Esophagus (tissue), 2 donors: ENCODE data around the gene ZNF101. TPM values are rescaled to one million over a fixed set of nuclear protein-coding genes. Genes with fewer than 3 reads are reported as not detected.

Experiments
- H3K27ac ChIP-seq, 2 donors: one replicate each; pipeline ENCODE4 v1.5.1; 2013; ENCODE audit warnings: low read depth in 2 of 2, mild to moderate bottlenecking in 2 of 2, inconsistent platforms in 1 of 2, low read length in 1 of 2, moderate library complexity in 1 of 2
- H3K27me3 ChIP-seq, 2 donors: one replicate each; pipeline ENCODE4 v1.6.1; 2013; ENCODE audit warnings: low read length in 2 of 2, control low read depth in 1 of 2, mild to moderate bottlenecking in 1 of 2; ENCODE audit not compliant: insufficient read depth in 2 of 2, control insufficient read depth in 1 of 2
- H3K36me3 ChIP-seq, 2 donors: one replicate each; pipeline ENCODE4 v1.6.1; 2013; ENCODE audit warnings: low read length in 1 of 2; ENCODE audit not compliant: control insufficient read depth in 2 of 2, insufficient read depth in 2 of 2
- H3K4me1 ChIP-seq, 2 donors: one replicate each; pipeline ENCODE4 v1.6.1; 2013; ENCODE audit warnings: low read length in 1 of 2; ENCODE audit not compliant: control insufficient read depth in 2 of 2, insufficient read depth in 2 of 2
- H3K4me3 ChIP-seq, 2 donors: one replicate each; pipeline ENCODE4 v1.5.1; 2013; ENCODE audit warnings: low read length in 2 of 2, mild to moderate bottlenecking in 2 of 2, low read depth in 1 of 2, moderate library complexity in 1 of 2
- H3K9me3 ChIP-seq, 2 donors: one replicate each; pipeline ENCODE4 v1.6.1; 2013; ENCODE audit warnings: mild to moderate bottlenecking in 2 of 2, low read depth in 1 of 2, low read length in 1 of 2, moderate library complexity in 1 of 2; ENCODE audit not compliant: control insufficient read depth in 2 of 2, insufficient read depth in 1 of 2
- WGBS, 2 donors: extraction: QIAGEN DNeasy Blood & Tissue Kit; methylation state at CpG; one replicate each; pipeline ENCODE4 v1.1.7; 2013; 5-methylcytosine and 5-hydroxymethylcytosine counted together
- polyA plus RNA-seq, 2 donors: library from polyadenylated mRNA; stranded (reverse); fragments of 200-250 nt; gene quantifications; one replicate each; pipeline ENCODE4 v1.2.3, GENCODE V29; 2013
- donor health status: healthy with polysubstance abuse.
- donor health status: Bipolar disorder and iron deficiency.

ZNF101 gene
- polyA plus RNA-seq, 2 donors = 10.4 to 12.2 TPM

- no peak overlapping the region for H3K27ac ChIP-seq
- no peaks in the 10 kb centered on the region for H3K27me3 ChIP-seq
- peaks cover 0 to 2% of the 10 kb centered on the region in 2 donors for H3K4me1 ChIP-seq
- WGBS, 2 donors = 82 to 83% methylated on average over 53 of the region's 53 CpGs
- no peaks in the 10 kb centered on the region for H3K9me3 ChIP-seq
- no peak overlapping the region for H3K4me3 ChIP-seq
- peaks cover 0 to 25% of the 10 kb centered on the region in 2 donors for H3K36me3 ChIP-seq
These were observed 31.0 kb upstream of the ZNF101 start for GRCh38 chr19:19637523-19638251.

- Histone ChIP-seq H3K4me1 (peaks cover 0 to 5% of the 10 kb centered on the region in 2 donors), H3K9me3 (no peaks in the 10 kb centered on the region), H3K27ac (peak overlapping the region in 1 of 2 donors; percentile 87), H3K27me3 (no peaks in the 10 kb centered on the region), H3K36me3 (peaks cover 7 to 32% of the 10 kb centered on the region in 2 donors), H3K4me3 (peak overlapping the region; percentile 70 to 75)
- WGBS, 2 donors = 10 to 22% methylated on average over 16 of the region's 16 CpGs
These were observed 26.0 kb upstream of the ZNF101 start for GRCh38 chr19:19642506-19643157.

GRCh38 chr19:19643158-19644053, 25.2 kb upstream of the ZNF101 start, which contains the start of gene GMIP:
GMIP (minus strand) TSS chr19:19643657; CDS start chr19:19643529, 128 bp downstream.
- H3K4me1 ChIP-seq = peaks cover 0 to 5% of the 10 kb centered on the region in 2 donors
- peaks cover 7 to 26% of the 10 kb centered on the region in 2 donors for H3K36me3 ChIP-seq
- H3K4me3 ChIP-seq = peak within 1 kb of the TSS; percentile 70 to 75
- H3K9me3 ChIP-seq = no peaks in the 10 kb centered on the region
- H3K27me3 ChIP-seq = no peaks in the 10 kb centered on the region
- WGBS, 2 donors = 1% methylated on average over 45 to 50 of the region's 50 CpGs
- H3K27ac ChIP-seq = peak within 1 kb of the TSS; percentile 85 to 87

- Histone ChIP-seq H3K4me3 (peak overlapping the region; percentile 70 to 75), H3K36me3 (peaks cover 7 to 26% of the 10 kb centered on the region in 2 donors), H3K9me3 (no peaks in the 10 kb centered on the region), H3K27me3 (no peaks in the 10 kb centered on the region), H3K4me1 (peaks cover 0 to 5% of the 10 kb centered on the region in 2 donors), H3K27ac (peak overlapping the region in 1 of 2 donors; percentile 85)
- 21 to 24% methylated on average over 5 of the region's 5 CpGs for WGBS, 2 donors
These were observed 24.6 kb upstream of the ZNF101 start for GRCh38 chr19:19644054-19644388.

GRCh38 chr19:19645233-19645870, 23.3 kb upstream of the ZNF101 start:
- Histone ChIP-seq H3K4me1 (peaks cover 0 to 5% of the 10 kb centered on the region in 2 donors), H3K27ac (no peak overlapping the region), H3K27me3 (no peaks in the 10 kb centered on the region), H3K36me3 (peaks cover 10 to 39% of the 10 kb centered on the region in 2 donors), H3K4me3 (no peak overlapping the region), H3K9me3 (no peaks in the 10 kb centered on the region)
- 92% methylated on average over 17 of the region's 17 CpGs for whole genome bisulfite sequencing, 2 donors

- H3K9me3 ChIP-seq = no peaks in the 10 kb centered on the region
- H3K27me3 ChIP-seq = no peaks in the 10 kb centered on the region
- 89 to 93% methylated on average over 29 of the region's 29 CpGs for WGBS, 2 donors
- peaks cover 0 to 3% of the 10 kb centered on the region in 2 donors for H3K4me1 ChIP-seq
- no peak overlapping the region for H3K4me3 ChIP-seq
- no peak overlapping the region for H3K27ac ChIP-seq
- H3K36me3 ChIP-seq = peaks cover 21 to 56% of the 10 kb centered on the region in 2 donors
These were observed 21.4 kb upstream of the ZNF101 start for GRCh38 chr19:19647037-19647835.

- WGBS, 2 donors = 89 to 91% methylated on average over 6 of the region's 6 CpGs
These were observed 19.5 kb upstream of the ZNF101 start for GRCh38 chr19:19649155-19649554.

GRCh38 chr19:19649580-19649995, 19.1 kb upstream of the ZNF101 start:
- no peak overlapping the region for H3K27ac ChIP-seq
- H3K4me3 ChIP-seq = no peak overlapping the region
- H3K4me1 ChIP-seq = no peaks in the 10 kb centered on the region
- H3K27me3 ChIP-seq = no peaks in the 10 kb centered on the region
- H3K9me3 ChIP-seq = no peaks in the 10 kb centered on the region
- peaks cover 33 to 78% of the 10 kb centered on the region in 2 donors for H3K36me3 ChIP-seq
- WGBS, 2 donors = 94 to 96% methylated on average over 19 to 22 of the region's 22 CpGs

More at GRCh38 chr19:19649155-19649554, 19.5 kb upstream of the ZNF101 start:
- no peaks in the 10 kb centered on the region for H3K27me3 ChIP-seq
- no peak overlapping the region for H3K27ac ChIP-seq
- H3K36me3 ChIP-seq = peaks cover 33 to 74% of the 10 kb centered on the region in 2 donors
- no peak overlapping the region for H3K4me3 ChIP-seq
- no peaks in the 10 kb centered on the region for H3K4me1 ChIP-seq
- no peaks in the 10 kb centered on the region for H3K9me3 ChIP-seq
